Left hindlimb (tissue), 1 donor: ENCODE data around the gene UBR1.
"Not testable (repeated sequence)": the region's sequence is repeated elsewhere in the genome, so short reads cannot be mapped to it uniquely, and the experiment has no call there.

ENCODE experiments used
- DNase-seq: peaks from one replicate; pipeline ENCODE4 v3.0.0-alpha.2; 2018

The UBR1 gene

GRCh38 chr15:43105778-43106485, at the start of gene UBR1:
TSS of gene UBR1 (minus strand) at chr15:43106038. CDS start at chr15:43106022, 16 bp downstream.
- peak; percentile 95 for DNase-seq

- no peak for DNase-seq
Observed at GRCh38 chr15:43153269-43153668, 47.4 kb upstream of the UBR1 start.

- no peak for DNase-seq
Observed at GRCh38 chr15:43151688-43152087, 45.9 kb upstream of the UBR1 start.

GRCh38 chr15:43150191-43150929, 44.5 kb upstream of the UBR1 start:
- DNase-seq, result no peak

GRCh38 chr15:43146184-43146583, 40.3 kb upstream of the UBR1 start:
- no peak for DNase-seq

GRCh38 chr15:43144512-43144911, 38.7 kb upstream of the UBR1 start:
- no peak for DNase-seq

GRCh38 chr15:43143203-43143941, 37.5 kb upstream of the UBR1 start:
- no peak for DNase-seq

GRCh38 chr15:43135351-43135750, 29.5 kb upstream of the UBR1 start:
- no peak for DNase-seq

GRCh38 chr15:43134157-43134635, 28.4 kb upstream of the UBR1 start:
- no peak for DNase-seq

- DNase-seq, result peak; percentile 71
Observed at GRCh38 chr15:43133430-43134156, 27.8 kb upstream of the UBR1 start, which contains the start of gene TMEM62. TSS of gene TMEM62 (plus strand) at chr15:43133586. CDS start at chr15:43133803, 217 bp downstream.

- no peak for DNase-seq
Observed at GRCh38 chr15:43132830-43133429, 27.1 kb upstream of the UBR1 start.

GRCh38 chr15:43128980-43129335, 23.1 kb upstream of the UBR1 start:
- DNase-seq, result no peak

GRCh38 chr15:43128174-43128979, 22.5 kb upstream of the UBR1 start:
- not testable (repeated sequence) for DNase-seq

GRCh38 chr15:43127752-43128151, 21.9 kb upstream of the UBR1 start:
- no peak for DNase-seq

GRCh38 chr15:43126356-43126755, 20.5 kb upstream of the UBR1 start:
- no peak for DNase-seq

- DNase-seq, result no peak
Observed at GRCh38 chr15:43125100-43125661, 19.3 kb upstream of the UBR1 start.

GRCh38 chr15:43121863-43122262, 16.0 kb upstream of the UBR1 start:
- no peak for DNase-seq

- DNase-seq, result no peak
Observed at GRCh38 chr15:43118829-43119228, 13.0 kb upstream of the UBR1 start.

- DNase-seq, result no peak
Observed at GRCh38 chr15:43118286-43118685, 12.4 kb upstream of the UBR1 start.

GRCh38 chr15:43111354-43111753, 5.5 kb upstream of the UBR1 start:
- DNase-seq, result no peak

GRCh38 chr15:43107751-43108150, 1.9 kb upstream of the UBR1 start:
- no peak for DNase-seq
